H1 (cell line): ENCODE data around the gene MEGF9.

Experiments
- GABPA ChIP-seq: IDR thresholded peaks from 2 replicates; pipeline ENCODE4 v1.6.1; 2011; ENCODE audit warnings: mild to moderate bottlenecking, low read length, moderate library complexity, borderline replicate concordance; ENCODE audit not compliant: insufficient read depth
- RNF2 ChIP-seq: fragments of 200-900, 300-1000 bp; sonication (generic); IDR thresholded peaks from 2 replicates; pipeline ENCODE4 v1.7.1; 2016; ENCODE audit warnings: borderline replicate concordance, low read depth, mild to moderate bottlenecking, antibody characterized with exemption, low read length; ENCODE audit not compliant: poor library complexity, severe bottlenecking; ENCODE audit errors: missing control alignments

DNA sequence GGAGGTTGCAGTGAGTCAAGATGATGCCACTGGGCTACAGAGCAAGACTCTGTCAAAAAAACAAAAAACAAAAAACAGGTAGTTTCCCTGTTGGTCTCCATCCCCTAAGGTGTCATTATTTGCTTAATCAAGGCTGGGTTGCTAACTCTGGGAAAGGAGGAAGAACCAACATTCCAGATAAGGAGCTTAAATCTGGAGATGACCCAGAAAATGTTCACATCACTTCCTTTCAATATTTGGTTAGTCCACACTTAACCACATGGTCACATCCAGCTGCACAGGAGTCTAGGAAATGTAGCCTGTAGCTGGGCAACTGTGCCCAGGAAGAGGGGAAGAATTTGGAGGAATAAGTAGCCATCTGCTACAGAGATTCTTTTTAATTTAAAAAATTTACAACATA lies 25.9 kb upstream of the MEGF9 start:
- TF ChIP-seq GABPA (no peak), RNF2 (no peak)
